Glomerular visceral epithelial cell (primary cell): ENCODE data around the gene ATP8B1.
A peak's percentile ranks its signal among the peaks of the same experiment; 100 is the strongest.

ENCODE experiments used
- DNase-seq: peaks from one replicate; pipeline ENCODE4 v3.0.0-alpha.2; 2016; ENCODE audit errors: extremely low spot score

The ATP8B1 gene

GRCh38 chr18:57627488-57627887 is 175.6 kb downstream of the ATP8B1 start:
- DNase-seq: peak; percentile 79

GRCh38 chr18:57624988-57625387 is 178.1 kb downstream of the ATP8B1 start:
- peak; percentile 50 for DNase-seq

- peak; percentile 22 for DNase-seq
These were observed 181.9 kb downstream of the ATP8B1 start for GRCh38 chr18:57621246-57621604.

- DNase-seq: peak; percentile 47
These were observed 183.2 kb downstream of the ATP8B1 start for GRCh38 chr18:57619876-57620275.

GRCh38 chr18:57618910-57619309 is 184.2 kb downstream of the ATP8B1 start:
- no peak for DNase-seq

GRCh38 chr18:57603871-57604270 is 199.2 kb downstream of the ATP8B1 start:
- no peak for DNase-seq
